Suprapubic skin (tissue), 4 donors: ENCODE measurements around the gene GNA15. TPM values are rescaled to one million over a fixed set of nuclear protein-coding genes. Genes with fewer than 3 reads are reported as not detected.
"Not testable (repeated sequence)": the region's sequence is repeated elsewhere in the genome, so short reads cannot be mapped to it uniquely, and the experiment has no call there.

Source experiments
- DNase-seq, 2 donors: peaks; one replicate each; pipeline ENCODE4 v3.0.0-alpha.2; 2019; ENCODE audit warnings: low spot score in 2 of 2
- H3K27ac ChIP-seq: fragments of 200-600 bp; sonication (generic); one replicate; pipeline ENCODE4 v1.5.1; 2019
- H3K27me3 ChIP-seq: fragments of 200-600 bp; sonication (generic); one replicate; pipeline ENCODE4 v1.5.1; 2019
- H3K36me3 ChIP-seq: fragments of 200-600 bp; sonication (generic); one replicate; pipeline ENCODE4 v1.5.1; 2019
- H3K4me1 ChIP-seq: fragments of 200-600 bp; sonication (generic); one replicate; pipeline ENCODE4 v1.5.1; 2019
- H3K4me3 ChIP-seq: fragments of 200-600 bp; sonication (generic); one replicate; pipeline ENCODE4 v1.5.1; 2019; ENCODE audit warnings: mild to moderate bottlenecking
- H3K9me3 ChIP-seq: fragments of 200-600 bp; sonication (generic); one replicate; pipeline ENCODE4 v1.5.1; 2019
- CTCF ChIP-seq, 2 donors: fragments of 200-600 bp in 1 of 2; fragments of 450-650 bp in 1 of 2; sonication (generic) in 1 of 2; IDR thresholded peaks; one replicate each; pipeline ENCODE4 v1.5.1; 2016 to 2019; ENCODE audit warnings: antibody characterized with exemption in 2 of 2, mild to moderate bottlenecking in 1 of 2, moderate library complexity in 1 of 2
- EP300 ChIP-seq: sonication (generic); formaldehyde crosslinking; IDR thresholded peaks from one replicate; pipeline ENCODE4 v1.6.1; 2017; ENCODE audit warnings: antibody characterized with exemption
- POLR2A ChIP-seq, 2 donors: fragments of 450-650 bp; IDR thresholded peaks; one replicate each; pipeline ENCODE4 v1.6.1; 2017; ENCODE audit warnings: antibody characterized with exemption in 2 of 2, mild to moderate bottlenecking in 2 of 2, moderate library complexity in 2 of 2
- POLR2AphosphoS5 ChIP-seq, 3 donors: sonication (generic); formaldehyde crosslinking; IDR thresholded peaks; one replicate each; pipeline ENCODE4 v1.6.1; 2017; ENCODE audit warnings: antibody characterized with exemption in 3 of 3
- WGBS: methylation state at CpG from one replicate; pipeline ENCODE4 v1.1.5; 2018; 5-methylcytosine and 5-hydroxymethylcytosine counted together
- total RNA-seq, 4 donors: library from RNA; depleted of rRNA; stranded (reverse); fragments of >200 nt; gene quantifications; one replicate each; pipeline ENCODE4 v1.1.0, GENCODE V29; 2016

GNA15 gene
- total RNA-seq, 4 donors from 2014 or later: 29.9 to 117 (median 85.0) TPM

DNA sequence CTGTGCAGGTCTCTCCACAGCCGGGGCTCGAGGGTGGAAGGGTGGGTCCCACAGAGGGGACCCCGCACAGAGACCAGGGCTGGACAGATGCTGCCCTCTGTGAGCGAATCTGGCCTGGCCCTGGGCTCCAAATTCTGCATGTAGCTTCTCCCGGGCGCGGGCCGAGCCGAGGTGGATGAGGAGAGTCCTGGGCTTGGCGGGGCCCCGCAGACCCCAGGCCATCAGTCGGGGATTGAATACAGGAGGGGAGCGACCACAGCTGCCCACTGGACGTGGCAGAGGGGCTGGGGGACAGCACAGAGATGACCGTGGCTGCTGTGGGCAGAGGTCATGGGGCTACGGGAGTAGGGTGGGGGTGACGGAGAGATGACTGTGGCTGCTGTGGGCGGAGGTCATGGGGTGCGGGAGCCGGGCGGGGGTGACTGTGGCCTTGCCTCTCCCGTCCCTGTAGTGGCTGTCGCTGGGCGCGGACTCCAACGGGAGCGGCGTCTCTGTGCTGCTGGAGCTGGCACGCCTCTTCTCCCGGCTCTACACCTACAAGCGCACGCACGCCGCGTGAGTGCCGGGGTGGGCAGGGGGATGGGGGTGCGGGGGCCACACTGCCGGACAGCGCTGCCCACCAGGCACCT is 65.4 kb downstream of the GNA15 start:
- Histone ChIP-seq H3K9me3 (no peaks in the 10 kb centered on the region), H3K4me1 (no peaks in the 10 kb centered on the region), H3K27ac (no peak overlapping the region), H3K4me3 (no peak overlapping the region), H3K36me3 (peaks cover 58% of the 10 kb centered on the region), H3K27me3 (no peaks in the 10 kb centered on the region)
- TF ChIP-seq POLR2A (IDR thresholded peaks at IDR 0.05): no peak
- TF ChIP-seq POLR2AphosphoS5 (IDR thresholded peaks at IDR 0.05): no peak
- TF ChIP-seq EP300: no peak
- TF ChIP-seq CTCF (IDR thresholded peaks at IDR 0.05): no peak
- 93% methylated on average over 30 of the region's 39 CpGs for WGBS
- peak in 1 of 2 donors; percentile 51 for DNase-seq

GRCh38 chr19:3201911-3202310 is 66.1 kb downstream of the GNA15 start:
- H3K4me3 ChIP-seq: no peak overlapping the region
- no peak for TF ChIP-seq CTCF (IDR thresholded peaks at IDR 0.05)
- TF ChIP-seq POLR2A (IDR thresholded peaks at IDR 0.05): no peak
- no peak for TF ChIP-seq POLR2AphosphoS5 (IDR thresholded peaks at IDR 0.05)
- TF ChIP-seq EP300: no peak
- no peak overlapping the region for H3K27ac ChIP-seq
- H3K4me1 ChIP-seq: no peaks in the 10 kb centered on the region
- no peaks in the 10 kb centered on the region for H3K9me3 ChIP-seq
- H3K36me3 ChIP-seq: peaks cover 66% of the 10 kb centered on the region
- DNase-seq: no peak
- no peaks in the 10 kb centered on the region for H3K27me3 ChIP-seq
- WGBS: 75% methylated on average over 4 of the region's 14 CpGs

DNA sequence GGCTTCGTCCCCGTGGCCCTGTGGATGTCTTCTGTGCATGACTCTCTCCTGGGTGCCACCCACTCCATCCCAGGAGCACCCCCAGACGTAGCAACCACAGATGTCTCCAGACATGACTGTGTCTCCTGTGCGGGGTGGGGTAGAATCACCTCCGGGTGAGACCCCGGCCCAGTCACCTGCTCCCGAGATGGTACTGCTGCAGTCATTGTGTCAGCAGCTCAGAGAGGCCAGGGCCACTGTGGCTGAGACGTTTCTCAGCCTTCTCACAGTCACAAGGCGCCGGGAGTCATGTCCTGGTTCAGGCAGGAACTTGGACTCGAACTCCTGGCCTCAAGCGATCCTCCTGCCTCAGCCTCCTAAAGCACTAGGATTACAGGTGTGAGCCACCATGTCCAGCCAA is 66.5 kb downstream of the GNA15 start:
- no peak for TF ChIP-seq CTCF (IDR thresholded peaks at IDR 0.05)
- TF ChIP-seq POLR2AphosphoS5 (IDR thresholded peaks at IDR 0.05): no peak
- TF ChIP-seq POLR2A (IDR thresholded peaks at IDR 0.05): no peak
- TF ChIP-seq EP300: no peak
- Histone ChIP-seq H3K27me3 (no peaks in the 10 kb centered on the region), H3K4me3 (no peak overlapping the region), H3K9me3 (no peaks in the 10 kb centered on the region), H3K4me1 (no peaks in the 10 kb centered on the region), H3K27ac (no peak overlapping the region), H3K36me3 (peaks cover 70% of the 10 kb centered on the region)
- WGBS: 91% methylated on average over 6 of the region's 12 CpGs
- no peak for DNase-seq

- not testable (repeated sequence) for H3K4me3 ChIP-seq, H3K27ac ChIP-seq, H3K27me3 ChIP-seq, H3K9me3 ChIP-seq, DNase-seq, H3K4me1 ChIP-seq
- peaks cover 76% of the 10 kb centered on the region for H3K36me3 ChIP-seq
- WGBS: 96% methylated on average over 7 of the region's 7 CpGs
Observed at GRCh38 chr19:3202895-3203294, 67.1 kb downstream of the GNA15 start.

- TF ChIP-seq EP300: no peak
- no peak for TF ChIP-seq POLR2A (IDR thresholded peaks at IDR 0.05)
- no peak for TF ChIP-seq POLR2AphosphoS5 (IDR thresholded peaks at IDR 0.05)
- no peak for TF ChIP-seq CTCF (IDR thresholded peaks at IDR 0.05)
- H3K4me1 ChIP-seq: no peaks in the 10 kb centered on the region
- H3K4me3 ChIP-seq: no peak overlapping the region
- 90% methylated on average over 4 of the region's 43 CpGs for WGBS
- DNase-seq: peak in 1 of 2 donors; percentile 53
- H3K36me3 ChIP-seq: peaks cover 81% of the 10 kb centered on the region
- H3K27ac ChIP-seq: no peak overlapping the region
- H3K9me3 ChIP-seq: no peaks in the 10 kb centered on the region
- H3K27me3 ChIP-seq: no peaks in the 10 kb centered on the region
Observed at GRCh38 chr19:3203805-3204645, 68.2 kb downstream of the GNA15 start.
